Duodenal mucosa (tissue), 2 donors: Measurements from ENCODE around the gene FLT1.

ENCODE experiments used
- H3K27ac ChIP-seq: one replicate; pipeline ENCODE4 v1.7.0; 2013; ENCODE audit warnings: low read depth, low read length
- H3K27me3 ChIP-seq, 2 donors: one replicate each; pipeline ENCODE4 v1.7.0; 2013; ENCODE audit warnings: low read length in 2 of 2, control low read depth in 1 of 2; ENCODE audit not compliant: insufficient read depth in 2 of 2, control insufficient read depth in 1 of 2
- H3K36me3 ChIP-seq, 2 donors: one replicate each; pipeline ENCODE4 v1.7.0; 2013; ENCODE audit warnings: low read length in 2 of 2, control low read depth in 1 of 2; ENCODE audit not compliant: insufficient read depth in 2 of 2, control insufficient read depth in 1 of 2
- H3K4me1 ChIP-seq, 2 donors: one replicate each; pipeline ENCODE4 v1.7.0; 2013; ENCODE audit warnings: low read length in 2 of 2, control low read depth in 1 of 2; ENCODE audit not compliant: insufficient read depth in 2 of 2, control insufficient read depth in 1 of 2
- H3K4me3 ChIP-seq, 2 donors: one replicate each; pipeline ENCODE4 v1.7.0; 2013; ENCODE audit warnings: low read length in 2 of 2, low read depth in 1 of 2
- H3K9ac ChIP-seq, 2 donors: one replicate each; pipeline ENCODE4 v1.7.0; 2013; ENCODE audit warnings: low read length in 2 of 2, low read depth in 1 of 2
- H3K9me3 ChIP-seq, 2 donors: one replicate each; pipeline ENCODE4 v1.7.0; 2013; ENCODE audit warnings: low read length in 2 of 2, control low read depth in 1 of 2; ENCODE audit not compliant: control insufficient read depth in 1 of 2

Gene FLT1

DNA sequence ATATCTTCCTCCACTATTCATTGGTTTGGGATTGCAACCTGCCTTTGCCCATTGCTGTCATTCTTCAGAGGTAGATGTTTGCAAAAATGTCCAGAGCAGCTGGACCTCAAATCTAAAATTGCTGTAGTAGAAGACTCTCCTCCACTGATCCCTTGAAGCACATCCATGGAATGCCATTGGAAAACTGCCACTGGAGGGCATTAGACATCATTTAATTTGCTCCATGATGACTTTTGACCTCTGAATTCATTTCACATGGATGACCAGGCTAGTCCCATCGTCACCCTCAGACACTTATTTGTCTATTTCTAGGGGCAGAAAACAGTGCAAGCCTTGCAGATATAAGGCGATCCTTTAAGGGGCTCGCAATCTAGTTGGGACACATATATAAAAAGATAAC is 33.9 kb upstream of the FLT1 start:
- no peaks in the 10 kb centered on the region for H3K9me3 ChIP-seq
- H3K9ac ChIP-seq, result no peak overlapping the region
- H3K36me3 ChIP-seq, result no peaks in the 10 kb centered on the region
- no peak overlapping the region for H3K27ac ChIP-seq
- peaks cover 10 to 21% of the 10 kb centered on the region in 2 donors for H3K4me1 ChIP-seq
- no peak overlapping the region for H3K4me3 ChIP-seq
- peaks cover 8 to 14% of the 10 kb centered on the region in 2 donors for H3K27me3 ChIP-seq

DNA sequence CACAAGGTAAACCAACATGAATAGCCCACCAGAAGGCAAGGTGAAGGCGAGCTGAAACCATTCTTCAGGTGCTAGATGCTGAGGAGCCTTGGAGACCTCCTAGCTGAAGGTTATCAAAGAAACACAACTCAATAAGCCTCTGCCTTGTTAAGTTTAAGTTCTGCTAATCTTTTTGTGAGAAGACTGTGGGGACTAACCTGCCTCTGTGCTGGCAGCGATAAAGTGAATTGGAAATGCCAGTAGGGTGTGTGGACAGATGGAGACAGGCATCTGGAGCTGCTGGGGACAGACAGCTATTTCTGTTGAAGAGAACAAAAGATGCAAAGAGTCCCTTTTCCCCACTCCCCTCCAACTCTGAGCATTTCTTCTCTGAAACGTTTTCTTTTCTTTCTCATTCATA is 33.5 kb upstream of the FLT1 start:
- Histone ChIP-seq H3K27ac (no peak overlapping the region), H3K9ac (no peak overlapping the region), H3K27me3 (peaks cover 8 to 14% of the 10 kb centered on the region in 2 donors), H3K4me1 (peaks cover 10 to 21% of the 10 kb centered on the region in 2 donors), H3K9me3 (no peaks in the 10 kb centered on the region), H3K36me3 (no peaks in the 10 kb centered on the region), H3K4me3 (no peak overlapping the region)

DNA sequence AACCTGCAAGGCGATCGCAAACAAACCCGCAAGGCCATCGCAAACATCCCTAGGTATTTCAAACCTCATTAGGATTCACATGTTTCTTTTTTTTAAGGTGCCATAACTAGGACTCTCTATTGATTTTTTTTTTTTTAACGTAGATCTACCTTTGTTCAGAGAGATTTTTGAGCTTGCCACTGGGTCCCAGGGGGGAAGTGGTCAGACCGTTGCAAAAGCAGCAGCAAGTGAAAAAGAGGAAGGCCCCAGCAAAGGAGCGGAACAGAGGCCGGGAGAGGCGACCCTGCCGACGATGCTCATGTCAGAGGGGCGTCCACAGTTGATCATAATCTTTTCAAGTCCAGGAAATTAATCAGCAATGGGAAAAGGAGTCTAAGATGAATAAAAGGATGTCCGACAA is 32.7 kb upstream of the FLT1 start:
- H3K9ac ChIP-seq, result no peak overlapping the region
- H3K27me3 ChIP-seq, result peaks cover 8 to 17% of the 10 kb centered on the region in 2 donors
- peaks cover 10 to 16% of the 10 kb centered on the region in 2 donors for H3K4me1 ChIP-seq
- H3K27ac ChIP-seq, result no peak overlapping the region
- no peaks in the 10 kb centered on the region for H3K9me3 ChIP-seq
- H3K4me3 ChIP-seq, result no peak overlapping the region
- H3K36me3 ChIP-seq, result no peaks in the 10 kb centered on the region

DNA sequence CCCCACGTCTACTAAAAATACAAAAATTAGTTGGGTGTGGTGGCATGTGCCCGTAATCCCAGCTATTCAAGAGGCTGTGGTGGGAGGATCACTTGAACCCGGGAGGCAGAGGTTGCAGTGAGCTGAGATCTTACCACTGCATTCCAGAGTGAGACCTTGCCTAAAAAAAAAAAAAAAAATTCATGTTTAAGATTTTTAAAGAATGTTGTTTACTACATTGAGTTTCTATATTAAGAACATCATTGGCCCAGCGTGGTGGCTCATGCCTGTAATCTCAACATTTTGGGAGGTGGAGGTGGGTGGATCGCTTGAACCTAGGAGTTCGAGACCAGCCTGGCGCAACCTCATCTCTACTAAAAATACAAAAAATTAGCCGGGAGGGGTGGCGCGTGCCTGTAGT is 31.9 kb upstream of the FLT1 start:
- H3K4me3 ChIP-seq, result no peak overlapping the region
- H3K36me3 ChIP-seq, result no peaks in the 10 kb centered on the region
- H3K27me3 ChIP-seq, result peaks cover 8 to 20% of the 10 kb centered on the region in 2 donors
- no peak overlapping the region for H3K27ac ChIP-seq
- peaks cover 8 to 16% of the 10 kb centered on the region in 2 donors for H3K4me1 ChIP-seq
- H3K9me3 ChIP-seq, result no peaks in the 10 kb centered on the region
- no peak overlapping the region for H3K9ac ChIP-seq

GRCh38 chr13:28522871-28523270 is 27.9 kb upstream of the FLT1 start:
- H3K36me3 ChIP-seq, result no peaks in the 10 kb centered on the region
- peaks cover 0 to 6% of the 10 kb centered on the region in 2 donors for H3K27me3 ChIP-seq
- H3K4me3 ChIP-seq, result no peak overlapping the region
- no peaks in the 10 kb centered on the region for H3K9me3 ChIP-seq
- H3K9ac ChIP-seq, result no peak overlapping the region
- H3K4me1 ChIP-seq, result no peaks in the 10 kb centered on the region
- H3K27ac ChIP-seq, result no peak overlapping the region

DNA sequence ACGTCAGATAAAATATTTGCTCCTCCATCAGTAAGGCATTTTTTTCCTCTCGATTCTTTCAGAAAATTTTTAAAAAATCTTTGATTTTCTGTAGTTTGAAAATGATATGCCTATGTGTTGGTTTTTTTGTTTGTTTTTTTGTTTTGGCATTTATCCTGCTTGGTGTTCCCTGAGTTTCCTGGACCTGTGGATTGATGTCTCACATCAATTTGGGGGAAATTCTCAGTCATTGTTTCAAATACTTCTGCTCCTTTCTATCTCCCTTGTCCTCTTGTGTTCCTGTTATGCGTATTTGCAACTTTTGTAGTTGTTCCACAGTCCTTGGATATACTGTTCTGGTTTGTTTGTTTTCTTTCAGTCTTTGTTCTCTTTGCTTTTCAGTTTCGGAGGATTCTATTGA is 18.8 kb upstream of the FLT1 start:
- no peaks in the 10 kb centered on the region for H3K4me1 ChIP-seq
- H3K4me3 ChIP-seq, result no peak overlapping the region
- peaks cover 0 to 4% of the 10 kb centered on the region in 2 donors for H3K27me3 ChIP-seq
- H3K9ac ChIP-seq, result no peak overlapping the region
- H3K36me3 ChIP-seq, result no peaks in the 10 kb centered on the region
- H3K9me3 ChIP-seq, result no peaks in the 10 kb centered on the region
- H3K27ac ChIP-seq, result no peak overlapping the region

DNA sequence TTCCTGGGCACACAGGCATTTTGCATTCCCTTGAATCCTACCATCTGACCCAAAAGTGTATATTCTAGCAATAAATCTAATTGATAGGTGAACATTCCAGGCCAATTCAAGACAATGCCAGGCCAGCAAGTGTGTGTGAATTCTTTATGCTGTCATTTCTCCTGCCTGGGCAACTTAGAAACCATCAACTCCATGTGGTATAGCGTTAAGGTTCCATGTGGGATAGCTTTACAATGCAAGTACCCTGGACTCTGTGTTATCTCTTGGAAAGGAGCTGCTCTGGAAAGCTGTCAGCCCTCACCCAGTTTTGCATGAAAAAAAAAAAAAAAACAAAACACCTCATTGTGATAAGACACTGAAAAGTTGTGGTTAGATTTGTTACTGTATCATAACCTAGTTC is 15.6 kb upstream of the FLT1 start:
- Histone ChIP-seq H3K4me3 (no peak overlapping the region), H3K4me1 (no peaks in the 10 kb centered on the region), H3K27me3 (peaks cover 0 to 4% of the 10 kb centered on the region in 2 donors), H3K36me3 (no peaks in the 10 kb centered on the region), H3K27ac (no peak overlapping the region), H3K9ac (no peak overlapping the region), H3K9me3 (no peaks in the 10 kb centered on the region)

- H3K27ac ChIP-seq, result no peak overlapping the region
- H3K4me3 ChIP-seq, result no peak overlapping the region
- no peaks in the 10 kb centered on the region for H3K36me3 ChIP-seq
- no peaks in the 10 kb centered on the region for H3K4me1 ChIP-seq
- no peaks in the 10 kb centered on the region for H3K9me3 ChIP-seq
- H3K9ac ChIP-seq, result no peak overlapping the region
- H3K27me3 ChIP-seq, result peaks cover 0 to 5% of the 10 kb centered on the region in 2 donors
Measured at GRCh38 chr13:28510066-28510465, 15.1 kb upstream of the FLT1 start.

DNA sequence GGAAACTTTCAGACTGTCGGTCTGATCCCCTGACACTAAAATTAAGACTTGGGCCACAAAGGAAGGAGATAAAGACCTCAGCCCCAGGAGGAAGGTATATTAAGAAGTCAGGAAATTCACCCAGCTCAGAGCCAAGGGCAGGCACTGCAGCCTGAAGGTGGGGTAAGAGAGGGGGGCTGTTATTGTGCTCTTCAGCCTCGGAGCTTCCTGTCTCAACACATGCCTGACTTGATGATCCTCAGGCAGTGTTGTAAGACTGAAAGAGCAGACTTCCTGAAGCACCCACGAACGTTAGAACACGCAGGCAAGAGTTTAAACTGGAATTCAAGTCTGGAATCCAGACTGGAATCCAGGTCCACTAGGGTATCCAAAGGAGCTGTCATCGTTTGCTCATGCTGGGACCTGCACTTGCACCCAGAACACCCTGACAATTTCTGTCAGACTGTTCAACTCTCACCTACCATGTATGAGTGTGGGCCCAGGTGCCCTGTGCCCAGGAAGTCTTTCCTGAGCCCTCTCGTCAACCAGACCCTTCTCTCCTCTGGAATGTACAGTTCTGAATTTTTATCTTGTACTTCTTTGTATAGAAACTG is 10.7 kb upstream of the FLT1 start:
- Histone ChIP-seq H3K9me3 (no peaks in the 10 kb centered on the region), H3K4me1 (no peaks in the 10 kb centered on the region), H3K4me3 (no peak overlapping the region), H3K9ac (no peak overlapping the region), H3K27ac (no peak overlapping the region), H3K27me3 (peaks cover 3 to 5% of the 10 kb centered on the region in 2 donors), H3K36me3 (no peaks in the 10 kb centered on the region)

- Histone ChIP-seq H3K4me3 (no peak overlapping the region), H3K27me3 (peaks cover 5 to 6% of the 10 kb centered on the region in 2 donors), H3K27ac (no peak overlapping the region), H3K9ac (no peak overlapping the region), H3K9me3 (no peaks in the 10 kb centered on the region), H3K36me3 (no peaks in the 10 kb centered on the region), H3K4me1 (no peaks in the 10 kb centered on the region)
Measured at GRCh38 chr13:28503182-28503967, 8.4 kb upstream of the FLT1 start.
